Skeletal muscle tissue (tissue), 4 donors: ENCODE results near the gene ZFYVE1. TPM values are rescaled to one million over a fixed set of nuclear protein-coding genes. Genes with fewer than 3 reads are reported as not detected.

Experiments used
- H3K27ac ChIP-seq: one replicate; pipeline ENCODE4 v1.7.0; 2013; ENCODE audit warnings: mild to moderate bottlenecking, low read depth, low read length, inconsistent platforms
- H3K27me3 ChIP-seq, 3 donors: one replicate each; pipeline ENCODE4 v1.7.0; 2013; ENCODE audit warnings: low read length in 3 of 3; ENCODE audit not compliant: control insufficient read depth in 3 of 3, insufficient read depth in 3 of 3
- H3K36me3 ChIP-seq, 3 donors: one replicate each; pipeline ENCODE4 v1.7.0; 2013; ENCODE audit warnings: low read length in 3 of 3; ENCODE audit not compliant: control insufficient read depth in 3 of 3, insufficient read depth in 3 of 3
- H3K4me1 ChIP-seq, 3 donors: one replicate each; pipeline ENCODE4 v1.7.0; 2013; ENCODE audit warnings: low read length in 3 of 3, mild to moderate bottlenecking in 3 of 3; ENCODE audit not compliant: control insufficient read depth in 3 of 3, insufficient read depth in 3 of 3
- H3K4me3 ChIP-seq, 3 donors: one replicate each; pipeline ENCODE4 v1.7.0; 2013; ENCODE audit warnings: low read length in 3 of 3
- H3K9ac ChIP-seq, 3 donors: one replicate each; pipeline ENCODE4 v1.7.0; 2013; ENCODE audit warnings: low read length in 3 of 3, mild to moderate bottlenecking in 3 of 3, moderate library complexity in 2 of 3, low read depth in 1 of 3
- H3K9me3 ChIP-seq, 3 donors: one replicate each; pipeline ENCODE4 v1.7.0; 2013; ENCODE audit warnings: low read length in 3 of 3; ENCODE audit not compliant: control insufficient read depth in 3 of 3
- total RNA-seq: library from RNA; depleted of rRNA; stranded (reverse); fragments of >200 nt; gene quantifications from one replicate; pipeline ENCODE4 v1.2.3, GENCODE V29; 2014
- donor health status: Osteomylitis.

The ZFYVE1 gene, protein sequence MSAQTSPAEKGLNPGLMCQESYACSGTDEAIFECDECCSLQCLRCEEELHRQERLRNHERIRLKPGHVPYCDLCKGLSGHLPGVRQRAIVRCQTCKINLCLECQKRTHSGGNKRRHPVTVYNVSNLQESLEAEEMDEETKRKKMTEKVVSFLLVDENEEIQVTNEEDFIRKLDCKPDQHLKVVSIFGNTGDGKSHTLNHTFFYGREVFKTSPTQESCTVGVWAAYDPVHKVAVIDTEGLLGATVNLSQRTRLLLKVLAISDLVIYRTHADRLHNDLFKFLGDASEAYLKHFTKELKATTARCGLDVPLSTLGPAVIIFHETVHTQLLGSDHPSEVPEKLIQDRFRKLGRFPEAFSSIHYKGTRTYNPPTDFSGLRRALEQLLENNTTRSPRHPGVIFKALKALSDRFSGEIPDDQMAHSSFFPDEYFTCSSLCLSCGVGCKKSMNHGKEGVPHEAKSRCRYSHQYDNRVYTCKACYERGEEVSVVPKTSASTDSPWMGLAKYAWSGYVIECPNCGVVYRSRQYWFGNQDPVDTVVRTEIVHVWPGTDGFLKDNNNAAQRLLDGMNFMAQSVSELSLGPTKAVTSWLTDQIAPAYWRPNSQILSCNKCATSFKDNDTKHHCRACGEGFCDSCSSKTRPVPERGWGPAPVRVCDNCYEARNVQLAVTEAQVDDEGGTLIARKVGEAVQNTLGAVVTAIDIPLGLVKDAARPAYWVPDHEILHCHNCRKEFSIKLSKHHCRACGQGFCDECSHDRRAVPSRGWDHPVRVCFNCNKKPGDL
- 11.5 TPM for total RNA-seq

GRCh38 chr14:73026845-73027542, at the start of gene ZFYVE1:
Gene ZFYVE1 (minus strand): TSS chr14:73027106. CDS start chr14:73024508, 2,598 bp downstream.
- Histone ChIP-seq H3K4me3 (peak within 1 kb of the TSS; percentile 76 to 94 (median 90)), H3K27me3 (no peaks in the 10 kb centered on the region), H3K9ac (peak within 1 kb of the TSS; percentile 82 to 87 (median 83)), H3K27ac (peak within 1 kb of the TSS; percentile 87), H3K9me3 (no peaks in the 10 kb centered on the region), H3K36me3 (peaks cover 3 to 19% (median 16%) of the 10 kb centered on the region in 3 donors), H3K4me1 (peaks cover 9 to 20% (median 12%) of the 10 kb centered on the region in 3 donors)

- H3K36me3 ChIP-seq: peaks cover 3 to 13% (median 11%) of the 10 kb centered on the region in 3 donors
- H3K4me1 ChIP-seq: peaks cover 2 to 3% (median 3%) of the 10 kb centered on the region in 3 donors
- H3K9ac ChIP-seq: no peak overlapping the region
- no peaks in the 10 kb centered on the region for H3K9me3 ChIP-seq
- no peaks in the 10 kb centered on the region for H3K27me3 ChIP-seq
- H3K4me3 ChIP-seq: no peak overlapping the region
- H3K27ac ChIP-seq: no peak overlapping the region
These were observed 42.7 kb upstream of the ZFYVE1 start for GRCh38 chr14:73069585-73069984.

- no peaks in the 10 kb centered on the region for H3K9me3 ChIP-seq
These were observed 32.2 kb upstream of the ZFYVE1 start for GRCh38 chr14:73058922-73059673.

DNA sequence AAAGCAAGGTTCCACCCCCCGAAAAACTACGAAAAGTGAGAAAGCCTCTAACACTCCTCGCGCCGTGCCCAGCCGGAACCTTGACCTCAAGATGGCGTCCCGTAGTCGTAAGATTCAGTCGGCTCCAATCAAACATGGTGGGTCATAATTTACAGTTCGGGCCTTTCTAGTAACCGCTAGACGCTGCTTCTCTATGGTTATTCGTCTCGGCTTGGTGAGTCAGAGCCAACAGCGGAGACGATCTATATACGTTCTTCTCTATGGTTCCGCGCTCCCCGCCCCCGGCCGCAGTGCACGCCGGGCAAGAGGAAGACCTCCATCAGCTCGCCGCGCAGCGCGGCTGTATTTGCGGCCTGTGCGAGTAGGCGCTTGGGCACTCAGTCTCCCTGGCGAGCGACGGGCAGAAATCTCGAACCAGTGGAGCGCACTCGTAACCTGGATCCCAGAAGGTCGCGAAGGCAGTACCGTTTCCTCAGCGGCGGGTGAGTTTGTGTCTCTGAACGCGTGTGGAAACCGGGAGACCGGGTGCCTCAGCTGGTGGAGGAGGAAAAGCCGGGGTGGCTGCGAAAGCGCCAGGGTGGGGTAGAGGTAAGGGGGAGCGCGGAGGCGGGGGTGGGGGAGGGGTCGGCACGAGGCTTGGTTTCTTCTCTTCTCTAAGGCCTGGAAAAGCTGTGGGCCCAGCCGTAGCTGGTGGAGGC, 31.5 kb upstream of the ZFYVE1 start, which contains the start of gene RBM25:
Gene RBM25 (plus strand): TSS at position 311 of the 698 bp plus-strand sequence. CDS start 13,108 bp downstream, outside the sequence.
- peaks cover 8 to 29% (median 19%) of the 10 kb centered on the region in 3 donors for H3K4me1 ChIP-seq

More at GRCh38 chr14:73058922-73059673, 32.2 kb upstream of the ZFYVE1 start:
- Histone ChIP-seq H3K4me3 (peak overlapping the region; percentile 95 to 99 (median 97)), H3K9ac (peak overlapping the region; percentile 98 to 99 (median 99)), H3K27ac (peak overlapping the region; percentile 94), H3K27me3 (no peaks in the 10 kb centered on the region), H3K36me3 (peaks cover 0 to 3% (median 0%) of the 10 kb centered on the region in 3 donors), H3K4me1 (peaks cover 8 to 29% (median 19%) of the 10 kb centered on the region in 3 donors)

GRCh38 chr14:73057944-73058223, 31.0 kb upstream of the ZFYVE1 start:
- peak overlapping the region; percentile 75 to 99 (median 89) for H3K9ac ChIP-seq
- H3K27ac ChIP-seq: peak overlapping the region; percentile 94
- peak overlapping the region; percentile 95 to 99 (median 97) for H3K4me3 ChIP-seq
- peaks cover 8 to 27% (median 19%) of the 10 kb centered on the region in 3 donors for H3K4me1 ChIP-seq
- no peaks in the 10 kb centered on the region for H3K27me3 ChIP-seq
- no peaks in the 10 kb centered on the region for H3K9me3 ChIP-seq
- H3K36me3 ChIP-seq: peaks cover 0 to 3% (median 0%) of the 10 kb centered on the region in 3 donors

More for the DNA sequence above, 31.5 kb upstream of the ZFYVE1 start, which contains the start of gene RBM25:
- Histone ChIP-seq H3K36me3 (peaks cover 0 to 3% (median 0%) of the 10 kb centered on the region in 3 donors), H3K27me3 (no peaks in the 10 kb centered on the region), H3K4me3 (peak within 1 kb of the TSS; percentile 95 to 99 (median 97)), H3K27ac (peak within 1 kb of the TSS; percentile 94), H3K9me3 (no peaks in the 10 kb centered on the region), H3K9ac (peak within 1 kb of the TSS; percentile 98 to 99 (median 99))

GRCh38 chr14:73055251-73055650, 28.3 kb upstream of the ZFYVE1 start:
- Histone ChIP-seq H3K27ac (no peak overlapping the region), H3K27me3 (no peaks in the 10 kb centered on the region), H3K4me3 (no peak overlapping the region), H3K9ac (no peak overlapping the region), H3K4me1 (peaks cover 8 to 15% (median 9%) of the 10 kb centered on the region in 3 donors), H3K36me3 (peaks cover 0 to 3% (median 0%) of the 10 kb centered on the region in 3 donors), H3K9me3 (no peaks in the 10 kb centered on the region)

DNA sequence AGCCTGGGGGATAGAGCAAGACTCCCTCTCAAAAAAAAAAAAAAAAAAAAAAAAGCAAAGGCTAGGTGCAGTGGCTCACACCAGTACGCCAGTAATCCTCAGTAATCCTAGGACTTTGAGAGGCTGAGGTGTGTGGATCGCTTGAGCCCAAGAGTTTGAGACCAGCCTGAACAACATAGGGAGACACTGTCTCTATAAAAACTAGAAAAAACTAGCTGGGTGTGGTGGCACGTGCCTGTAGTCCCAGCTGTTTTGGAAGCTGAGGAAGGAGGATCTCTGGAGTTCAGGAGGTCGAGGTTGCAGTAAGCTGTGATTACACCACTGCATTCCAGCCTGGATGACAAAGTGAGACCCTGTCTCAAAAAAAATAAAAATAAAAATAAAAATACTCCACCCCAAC, 22.5 kb upstream of the ZFYVE1 start:
- H3K36me3 ChIP-seq: no peaks in the 10 kb centered on the region

DNA sequence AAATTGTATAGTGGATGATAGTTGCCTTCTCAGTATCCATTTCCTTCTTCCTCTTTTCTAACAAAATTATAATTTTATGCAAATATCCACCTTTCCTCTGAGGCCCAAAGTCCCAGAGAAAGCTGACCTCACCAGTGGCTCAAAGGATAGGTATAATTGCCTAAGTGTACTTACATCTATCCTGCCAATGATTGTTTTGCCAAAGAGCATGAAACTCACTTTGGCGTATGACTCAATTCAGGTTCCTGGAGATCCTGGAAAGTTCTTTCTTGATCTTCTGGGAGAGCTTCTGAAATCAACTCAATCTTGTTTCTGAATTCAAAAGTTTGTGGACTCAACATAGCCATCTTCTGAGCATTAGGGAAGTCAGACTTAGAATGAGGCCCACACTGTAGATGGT, 20.9 kb upstream of the ZFYVE1 start:
- Histone ChIP-seq H3K27ac (no peak overlapping the region), H3K9me3 (no peaks in the 10 kb centered on the region), H3K9ac (no peak overlapping the region), H3K4me1 (no peaks in the 10 kb centered on the region), H3K36me3 (no peaks in the 10 kb centered on the region), H3K27me3 (no peaks in the 10 kb centered on the region), H3K4me3 (no peak overlapping the region)

More for the DNA sequence above, 22.5 kb upstream of the ZFYVE1 start:
- Histone ChIP-seq H3K4me1 (no peaks in the 10 kb centered on the region), H3K27ac (no peak overlapping the region), H3K4me3 (no peak overlapping the region), H3K27me3 (no peaks in the 10 kb centered on the region), H3K9ac (no peak overlapping the region), H3K9me3 (no peaks in the 10 kb centered on the region)
